HG03354 (cell line): ENCODE measurements around the gene MAPK8IP2.

Experiments
- ATAC-seq: cut with Tn5 transposase; IDR thresholded peaks from one replicate; pipeline ENCODE4 v1.9.1; 2021; ENCODE audit warnings: mild to moderate bottlenecking; ENCODE audit not compliant: unreplicated experiment, poor library complexity, severe bottlenecking

The MAPK8IP2 gene

DNA sequence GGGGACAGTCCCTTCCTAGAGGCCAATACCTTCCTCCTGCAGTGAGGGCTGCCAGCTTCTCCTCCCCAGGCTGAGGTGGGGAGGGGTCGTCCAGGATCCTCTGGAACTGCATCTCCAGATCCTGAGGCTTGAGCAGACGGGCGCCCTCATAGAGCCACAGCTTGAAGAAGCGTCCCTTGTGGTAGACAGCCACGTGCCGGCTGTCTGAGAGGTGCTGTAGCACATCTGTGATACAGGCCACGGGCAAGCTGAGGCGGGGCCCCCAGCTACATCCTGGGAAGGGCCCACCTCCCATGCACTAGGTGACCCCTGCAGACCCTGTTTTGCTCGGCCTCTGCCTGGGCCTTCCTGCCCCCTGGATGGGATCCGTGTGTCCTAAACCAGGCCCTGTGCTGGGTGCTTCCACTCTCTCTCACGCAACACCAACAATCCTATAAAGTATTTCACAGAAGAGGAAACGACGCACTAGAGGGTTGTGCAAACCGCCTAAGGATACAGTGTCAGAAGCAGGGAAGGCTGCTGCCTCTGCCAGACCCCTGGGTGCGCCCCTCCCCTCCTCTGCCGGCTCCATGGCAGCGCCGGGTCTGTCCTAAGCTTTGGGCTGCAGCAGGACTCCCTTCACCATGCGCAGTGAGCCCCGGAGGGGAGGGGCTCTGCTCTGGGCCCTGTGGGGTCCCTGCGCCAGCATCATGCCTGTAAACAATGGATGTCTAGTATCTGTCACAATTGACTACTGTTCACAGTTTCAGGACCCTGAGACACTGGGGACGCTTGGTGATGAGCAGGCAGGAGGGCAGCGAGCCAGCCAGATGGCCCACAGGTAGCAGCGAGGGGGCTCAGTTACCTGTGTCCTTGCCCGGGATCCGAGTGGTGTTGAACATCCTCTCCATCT lies 26.9 kb upstream of the MAPK8IP2 start:
- no peak for ATAC-seq

DNA sequence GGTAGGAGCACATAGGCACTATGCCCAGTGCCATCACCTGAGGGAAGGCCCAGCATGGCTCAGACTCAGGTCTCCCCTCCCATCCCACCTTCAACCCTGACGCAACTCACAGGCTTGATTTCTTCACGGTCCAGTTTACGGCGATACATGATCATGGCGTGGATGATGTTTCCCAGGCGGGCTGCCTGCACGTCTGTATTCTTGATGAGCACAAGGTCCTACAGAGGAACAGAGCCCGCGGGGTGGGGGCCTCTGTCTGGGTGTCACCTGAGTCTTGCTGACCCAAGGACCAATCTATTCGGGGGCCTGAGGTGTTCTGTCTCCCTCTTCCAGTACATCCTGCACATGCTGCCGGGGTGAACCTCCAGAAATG lies 26.2 kb upstream of the MAPK8IP2 start:
- no peak for ATAC-seq

DNA sequence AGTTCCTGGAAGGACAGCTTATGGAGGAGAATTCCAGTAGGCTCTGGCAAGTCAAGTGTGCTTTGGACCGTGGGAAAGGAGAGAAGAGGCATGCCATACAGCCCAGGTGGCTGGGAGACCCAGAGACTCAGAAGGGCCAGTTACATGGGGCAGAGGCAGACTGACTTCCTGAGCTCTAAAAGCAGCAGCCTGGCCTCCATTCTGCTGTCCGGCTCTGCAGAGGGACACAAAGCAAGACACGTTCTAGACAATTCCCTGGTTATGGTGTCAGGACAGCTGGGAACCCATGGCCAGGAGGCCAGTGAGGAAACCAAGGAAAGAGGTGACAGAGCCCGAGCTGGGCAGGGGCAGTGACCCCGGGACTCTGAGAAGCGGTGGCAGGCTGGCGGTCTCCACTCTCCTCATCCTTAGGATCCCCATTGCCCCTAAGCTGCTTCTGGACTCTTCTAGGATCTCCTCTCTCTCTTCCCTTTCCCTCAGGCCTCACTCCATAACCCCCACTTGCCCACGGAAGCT lies 25.1 kb upstream of the MAPK8IP2 start:
- no peak for ATAC-seq

DNA sequence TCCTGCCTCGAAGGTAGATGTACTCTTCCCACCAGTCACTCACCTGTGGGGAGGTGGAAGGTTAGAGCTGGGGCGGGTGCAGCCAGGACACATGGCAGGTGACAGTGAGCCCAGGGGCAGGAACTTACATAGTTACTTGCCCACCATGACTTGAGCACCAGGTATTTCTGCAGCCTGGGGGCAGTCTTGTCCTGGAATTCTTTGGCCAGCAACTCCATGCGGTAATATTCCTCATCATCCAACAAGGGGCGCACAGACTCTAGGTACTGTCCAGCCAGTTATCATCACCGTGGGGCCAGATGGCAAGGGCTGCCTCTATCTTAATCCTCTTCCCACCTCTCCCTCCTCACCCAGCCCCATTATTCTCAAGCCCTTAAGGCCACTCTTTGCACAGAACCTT lies 24.5 kb upstream of the MAPK8IP2 start:
- no peak for ATAC-seq

DNA sequence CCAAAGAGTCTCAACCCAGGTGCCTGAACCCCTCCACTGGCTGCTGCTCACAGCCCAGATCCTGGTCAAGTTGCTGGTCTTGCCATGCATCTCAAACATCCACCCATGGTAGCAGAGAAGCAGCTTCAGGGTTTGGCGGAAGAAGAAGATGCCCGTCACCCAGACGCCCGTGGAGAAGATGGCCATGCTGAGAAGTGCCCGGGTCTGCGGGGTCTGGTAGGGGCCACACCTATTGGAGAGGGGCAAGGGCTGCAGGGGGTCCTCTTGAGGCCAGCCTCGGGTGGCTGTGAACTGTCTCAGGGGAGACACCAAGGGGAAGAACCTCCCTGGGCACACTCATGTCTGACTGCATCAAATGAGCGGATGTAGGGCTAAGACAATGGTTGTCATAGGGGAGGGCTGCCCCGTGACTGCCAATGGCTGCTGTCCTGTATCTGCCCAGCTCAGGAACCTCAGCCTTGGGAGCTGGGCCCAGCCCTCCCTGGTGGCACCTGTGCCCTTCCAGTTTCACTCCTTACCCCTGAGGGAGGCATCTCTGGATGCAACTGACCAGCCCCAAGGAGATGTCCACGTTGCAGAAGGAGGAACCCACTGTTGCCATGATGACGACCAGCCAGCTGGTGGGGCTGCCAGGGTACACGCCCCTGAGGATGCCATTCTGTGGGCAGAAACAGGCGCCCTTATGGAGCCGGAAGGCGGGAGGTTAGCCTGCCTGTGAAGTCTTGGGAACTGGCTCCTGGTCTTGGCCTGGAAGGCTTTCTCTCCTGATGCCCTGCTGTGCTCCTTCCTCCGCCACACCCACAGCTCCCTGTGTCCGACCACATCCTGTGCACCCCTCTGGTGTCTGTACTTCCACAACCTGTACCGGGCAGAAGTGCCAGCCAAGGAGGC lies 23.5 kb upstream of the MAPK8IP2 start:
- ATAC-seq: no peak

DNA sequence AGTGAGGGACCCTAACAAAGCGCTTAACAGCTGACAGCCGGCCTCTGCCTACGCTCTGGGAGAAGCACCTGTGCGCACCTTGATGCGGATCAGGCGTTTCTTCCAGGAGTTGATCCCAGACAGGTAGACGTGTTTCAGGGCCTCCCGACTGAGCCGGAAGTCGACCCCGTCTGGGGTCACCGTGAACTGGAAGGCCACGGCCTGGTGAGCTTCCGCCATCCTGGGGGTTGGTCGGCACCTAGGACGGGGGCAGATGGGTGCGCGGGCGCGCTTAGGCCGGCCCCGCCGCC lies 23.0 kb upstream of the MAPK8IP2 start:
- ATAC-seq: no peak

DNA sequence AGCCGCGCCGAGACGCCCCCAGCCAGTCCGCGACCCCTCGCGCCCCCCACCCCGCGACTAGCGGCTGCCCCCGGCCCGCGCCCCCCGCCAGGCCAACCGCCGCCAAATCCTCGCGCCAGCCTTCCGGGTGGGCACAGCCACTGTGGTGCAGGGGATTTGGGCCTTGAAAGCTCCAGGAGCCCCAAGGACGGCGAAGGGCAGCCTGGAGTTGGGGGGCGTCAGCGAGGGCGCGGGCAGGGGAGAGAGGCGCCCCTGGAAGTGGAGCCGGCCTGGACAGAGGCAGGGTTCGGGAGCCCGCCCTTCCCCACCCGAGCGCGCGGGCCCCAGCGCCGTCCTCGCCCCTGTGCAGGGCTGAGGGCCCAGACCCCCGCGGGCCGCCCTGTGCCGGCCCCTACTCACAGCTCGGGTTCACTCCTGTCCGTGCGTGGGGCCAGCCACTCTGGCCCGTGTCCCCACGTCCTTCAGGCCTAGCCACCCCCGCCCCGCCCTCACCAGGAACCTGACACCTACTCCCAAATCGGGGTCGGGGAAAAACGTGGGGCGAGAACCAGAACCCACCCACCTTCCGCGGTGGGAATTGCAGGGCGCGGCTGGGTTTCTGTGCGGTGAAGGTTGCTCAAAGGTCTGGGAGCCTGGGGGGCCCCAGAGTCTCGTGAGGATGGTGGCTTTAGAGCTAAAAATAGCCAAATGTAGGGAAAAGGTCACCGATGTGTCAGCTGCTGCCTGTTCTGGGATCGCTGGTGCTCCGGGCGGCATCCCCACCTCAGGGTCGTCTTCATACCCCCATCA lies 22.4 kb upstream of the MAPK8IP2 start, which contains the start of gene CPT1B:
Gene CPT1B (minus strand): TSS at position 441 of the 789 bp plus-strand sequence. CDS start 512 bp downstream, outside the sequence.
- no peak for ATAC-seq

DNA sequence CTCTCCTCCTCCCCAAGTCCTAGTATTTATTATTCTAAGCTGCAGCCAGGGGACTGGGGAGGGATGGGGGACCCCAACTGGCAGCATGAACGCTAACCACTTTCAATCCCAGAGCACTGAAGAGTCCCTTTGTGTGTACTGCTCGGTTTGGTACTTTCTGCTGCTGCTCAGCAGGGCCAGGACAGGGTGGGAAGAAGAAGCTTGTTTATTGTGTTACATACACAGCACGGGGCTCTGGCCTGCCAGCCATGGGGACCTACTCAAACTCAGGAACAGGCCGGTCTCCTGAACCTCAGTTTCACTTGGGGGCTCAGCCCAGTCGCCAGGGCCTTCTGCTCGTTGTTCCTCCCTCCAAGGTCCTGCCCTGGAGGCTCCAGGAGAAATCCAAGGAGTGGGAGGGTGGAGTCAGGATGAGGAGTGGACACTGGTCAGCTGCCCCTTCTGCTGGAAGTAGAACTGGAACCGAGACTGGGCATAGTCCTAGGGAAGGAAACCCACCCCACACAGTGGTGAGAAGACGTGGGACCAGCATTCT lies 21.8 kb upstream of the MAPK8IP2 start:
- no peak for ATAC-seq

DNA sequence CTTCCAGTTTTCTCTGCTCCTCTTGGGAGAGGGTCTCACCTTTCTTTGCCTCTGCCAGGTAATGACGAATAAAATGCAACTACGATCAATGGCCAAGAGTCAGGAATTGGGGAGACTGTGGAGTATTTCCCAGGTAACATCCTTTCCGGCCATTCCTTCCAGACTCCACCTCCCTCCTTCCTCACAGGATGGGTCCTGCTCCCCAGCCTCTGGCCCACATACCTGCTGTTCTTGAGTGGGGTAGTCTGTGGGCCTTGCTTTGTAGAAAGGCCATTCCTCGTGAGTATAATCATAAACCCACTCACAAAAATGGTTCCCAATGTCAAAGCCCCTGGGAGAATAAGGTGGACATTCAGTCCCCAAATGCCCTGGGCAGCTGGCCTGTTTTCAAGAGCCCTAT lies 20.8 kb upstream of the MAPK8IP2 start:
- ATAC-seq: no peak

DNA sequence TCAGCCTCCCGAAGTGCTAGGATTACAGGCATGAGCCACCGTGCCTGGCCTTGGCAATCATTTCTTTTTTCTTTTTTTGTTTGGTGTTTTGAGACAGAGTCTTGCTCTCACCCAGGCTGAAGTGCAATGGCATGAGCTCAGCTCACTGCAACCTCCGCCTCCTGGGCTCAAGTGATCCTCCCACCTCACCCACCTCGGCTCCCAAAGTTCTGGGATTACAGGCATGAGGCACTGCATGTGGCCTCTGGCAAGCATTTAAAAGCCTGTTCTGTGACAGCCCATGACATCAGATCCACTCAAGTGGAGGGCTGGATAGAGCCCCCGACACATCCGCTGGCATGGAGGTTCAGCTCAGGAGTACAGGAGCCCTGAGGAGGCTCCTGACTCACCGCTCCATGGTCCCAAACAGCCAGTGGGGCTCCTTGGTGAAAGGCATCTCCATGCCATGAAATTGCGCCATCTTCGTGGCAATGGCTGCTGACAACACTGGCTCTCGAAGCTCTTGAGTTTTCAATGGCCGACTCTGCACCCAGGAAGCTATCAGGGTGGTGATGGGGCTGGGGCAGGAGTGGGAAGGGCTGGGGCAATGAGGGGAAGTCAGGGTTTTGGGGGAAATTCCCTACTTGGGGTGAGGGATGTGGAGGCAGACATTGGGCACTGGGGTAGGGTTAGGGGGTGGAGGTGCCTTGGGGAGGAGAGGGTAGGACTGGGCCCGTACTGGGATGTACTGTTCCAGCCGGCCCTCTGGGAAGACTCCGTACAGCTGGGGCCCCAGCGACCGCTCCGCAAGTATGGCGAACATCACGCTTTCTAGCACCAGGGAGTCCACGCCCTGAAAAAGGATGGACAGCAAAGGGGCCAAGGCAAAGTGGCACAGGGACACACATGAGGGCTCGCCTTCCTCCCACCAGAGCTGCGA lies 19.3 kb upstream of the MAPK8IP2 start:
- ATAC-seq: no peak

DNA sequence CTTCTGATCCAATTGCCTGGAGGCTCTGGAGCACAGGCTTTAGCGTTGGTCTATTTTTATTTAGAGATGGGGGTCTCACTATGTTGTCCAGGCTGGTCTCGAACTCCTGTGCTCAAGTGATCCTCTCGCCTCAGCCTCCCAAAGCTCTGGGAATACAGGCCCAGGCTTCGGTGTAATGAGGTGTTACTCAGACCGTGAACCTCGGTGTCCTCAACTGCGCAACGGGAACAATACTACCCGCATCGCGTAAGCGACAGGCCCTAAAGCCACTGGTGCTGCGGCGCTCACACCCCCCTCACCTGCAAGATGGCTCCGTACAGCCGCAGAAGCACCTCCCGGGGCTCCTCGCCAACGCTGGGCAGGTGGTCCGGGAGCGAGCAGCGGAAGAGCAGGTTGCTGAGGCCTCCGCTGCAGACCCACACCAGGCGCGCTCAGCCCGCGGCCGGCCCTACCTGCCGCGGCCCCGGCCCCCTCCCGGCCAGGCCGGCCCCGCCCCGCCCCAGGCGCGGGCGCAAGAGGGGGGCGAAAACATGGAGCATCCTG lies 18.6 kb upstream of the MAPK8IP2 start:
- ATAC-seq: peak; percentile 29

DNA sequence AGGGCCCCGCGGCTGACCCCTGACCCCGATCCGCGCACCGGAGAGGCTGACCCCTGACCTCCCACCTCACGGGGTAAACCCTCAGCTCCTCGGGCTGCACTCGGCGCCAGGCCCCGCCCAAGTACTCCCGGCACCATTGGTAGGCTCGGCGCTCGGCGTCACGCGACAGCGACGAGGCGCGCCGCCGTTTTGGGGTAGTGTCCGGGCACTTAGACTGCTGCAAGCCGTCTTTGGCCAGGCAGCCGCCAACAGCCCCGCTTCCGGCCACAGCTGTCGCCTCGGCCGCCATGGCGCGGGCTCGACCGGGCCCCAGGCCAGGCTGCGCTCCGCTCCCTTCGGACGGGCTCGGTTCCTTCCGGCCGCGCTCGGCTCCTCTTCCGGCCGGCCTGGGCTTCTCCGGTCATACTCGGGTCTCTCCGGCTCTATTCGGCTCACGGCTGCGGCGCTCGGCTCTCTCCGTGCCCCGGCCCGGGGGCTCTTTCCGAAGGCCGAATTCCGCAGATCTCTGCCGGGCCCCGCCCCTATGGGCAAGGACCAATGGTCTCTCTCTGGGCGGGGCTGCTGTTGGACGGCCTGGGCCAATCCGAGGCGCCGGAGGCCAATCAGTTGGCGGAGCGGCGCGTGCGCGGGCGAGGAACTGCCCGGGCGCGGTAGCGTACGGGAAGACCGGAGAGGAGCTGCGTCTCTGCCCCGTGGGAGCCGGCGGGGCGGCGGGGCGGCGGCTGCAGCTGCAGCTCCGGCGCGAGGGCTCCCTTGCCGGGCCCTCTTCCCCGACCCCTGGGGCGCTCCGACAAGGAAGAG lies 17.9 kb upstream of the MAPK8IP2 start, which contains the start of gene CHKB:
Gene CHKB (minus strand): TSS at position 357 of the 801 bp plus-strand sequence. CDS start 68 bp downstream, at position 289.
- ATAC-seq: peak; percentile 87

DNA sequence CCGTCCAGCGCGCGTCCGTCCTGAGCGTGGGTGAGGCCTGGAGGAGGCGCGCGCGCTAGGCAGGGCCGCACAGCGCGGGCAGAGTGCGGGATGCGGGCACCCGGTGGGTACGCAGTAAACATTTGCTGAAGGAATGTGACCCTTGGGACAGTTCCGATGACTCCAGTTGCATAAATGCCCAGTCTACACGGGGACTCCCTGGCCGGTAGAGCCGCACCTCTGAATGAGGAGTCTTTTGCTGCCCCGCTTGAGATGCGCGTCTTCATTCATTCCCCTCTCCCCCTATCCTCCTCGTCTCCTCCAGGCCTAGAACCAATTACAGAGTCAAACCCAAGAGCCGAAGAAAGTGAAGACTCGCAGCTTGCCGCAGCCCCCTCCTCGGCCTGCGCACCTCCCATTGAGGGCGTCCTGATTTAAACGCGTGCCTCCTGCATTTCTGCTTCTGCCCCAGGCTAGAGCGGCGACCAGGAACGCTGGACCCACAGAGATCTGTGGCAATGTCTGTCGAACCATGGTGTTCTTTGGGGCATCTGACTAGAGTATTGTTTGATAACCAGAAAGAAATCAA lies 17.2 kb upstream of the MAPK8IP2 start:
- peak; percentile 34 for ATAC-seq

DNA sequence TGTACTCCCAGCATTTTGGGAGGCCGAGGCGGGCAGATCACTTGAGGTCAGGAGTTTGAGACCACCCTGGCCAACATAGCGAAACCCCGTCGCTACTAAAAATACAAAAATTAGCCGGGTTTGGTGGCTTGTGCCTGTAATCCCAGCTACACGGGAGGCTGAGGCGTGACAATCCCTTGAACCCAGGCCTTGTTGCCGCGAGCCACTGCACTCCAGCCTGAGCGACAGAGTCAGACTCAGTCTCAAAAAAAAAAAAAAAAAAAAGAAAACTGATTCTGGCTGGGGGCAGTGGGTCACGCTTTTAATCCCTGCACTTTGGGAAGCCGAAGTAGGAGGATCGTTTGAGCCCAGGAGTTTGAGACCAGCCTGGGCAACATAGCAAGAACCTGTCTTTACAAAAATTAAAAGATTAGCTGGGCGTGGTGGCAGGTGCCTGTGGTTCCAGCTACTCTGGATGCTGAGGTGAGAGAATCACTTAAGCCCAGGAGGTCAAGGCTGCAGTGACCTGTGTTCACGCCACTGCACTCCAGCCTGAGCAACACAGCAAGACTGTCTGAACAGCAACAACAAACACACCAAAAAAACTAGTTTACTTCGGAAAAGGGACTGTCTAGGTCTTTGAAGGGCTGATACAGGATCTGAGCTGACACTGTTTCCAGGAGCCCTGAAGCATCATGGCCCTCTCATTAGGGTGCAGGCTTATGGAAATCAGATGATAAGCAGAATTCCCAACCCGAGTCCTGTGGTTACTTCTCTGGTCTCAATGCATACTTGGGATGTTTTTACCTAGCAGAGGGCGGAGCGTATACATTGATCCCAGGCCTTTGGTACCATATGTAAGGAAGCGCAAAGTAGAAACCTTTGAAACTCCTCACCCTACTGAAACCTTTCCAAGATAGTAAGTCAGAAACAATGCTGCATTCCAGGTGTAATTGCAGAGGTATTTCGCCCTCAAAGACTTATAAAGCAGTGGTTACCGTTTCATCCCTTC lies 16.2 kb upstream of the MAPK8IP2 start:
- no peak for ATAC-seq

DNA sequence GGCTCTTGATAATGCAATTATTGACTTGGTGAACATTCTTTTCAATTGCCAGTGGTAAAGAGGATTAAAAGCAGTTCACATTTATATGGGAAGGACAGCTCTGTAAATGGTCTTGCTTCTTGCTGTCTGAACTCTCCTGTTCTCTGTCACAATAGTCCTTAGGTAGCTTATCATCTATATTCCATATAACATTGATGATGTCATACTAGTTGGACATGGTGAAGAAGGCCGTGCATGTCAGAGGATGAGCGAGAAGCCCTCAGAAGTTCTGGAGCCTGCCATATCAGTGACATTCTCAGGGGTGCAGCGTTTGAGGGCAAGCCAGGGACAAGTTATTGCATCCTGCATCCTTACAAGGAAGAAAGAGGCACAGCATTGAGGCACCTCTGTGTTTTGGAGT lies 15.4 kb upstream of the MAPK8IP2 start:
- no peak for ATAC-seq

DNA sequence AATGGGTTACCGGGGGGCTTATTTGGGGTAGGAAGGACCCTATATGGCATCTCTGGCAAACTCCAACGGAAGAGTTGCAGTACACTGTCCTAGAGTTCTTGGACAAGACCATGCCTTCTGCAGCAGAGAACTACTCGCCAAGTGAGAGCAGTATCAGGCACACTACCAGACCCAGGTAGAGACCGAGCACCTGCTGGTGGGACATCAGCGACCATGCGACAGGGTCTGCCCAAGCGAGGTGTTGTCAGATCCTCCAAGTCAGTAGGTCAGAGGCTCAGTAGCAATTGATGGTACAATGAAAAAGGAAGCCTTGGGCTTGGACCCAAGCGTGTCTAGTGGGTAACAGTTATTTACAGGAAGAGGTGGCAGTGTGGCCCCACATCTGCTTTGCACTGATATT lies 14.8 kb upstream of the MAPK8IP2 start:
- ATAC-seq: no peak
